ENCODE results near the gene HAO2.

HAO2 gene

GRCh38 chr1:119358636-119359035 is 9.9 kb upstream of the HAO2 start:
- H3K4me3 ChIP-seq (replicated peaks; ENCODE audit: low read depth, low read length): no peak overlapping the region
- TF ChIP-seq CTCF (IDR thresholded peaks at IDR 0.05; ENCODE audit: low read length, missing control alignments): no peak
- no peak for DNase-seq (ENCODE audit: low read depth)

DNA sequence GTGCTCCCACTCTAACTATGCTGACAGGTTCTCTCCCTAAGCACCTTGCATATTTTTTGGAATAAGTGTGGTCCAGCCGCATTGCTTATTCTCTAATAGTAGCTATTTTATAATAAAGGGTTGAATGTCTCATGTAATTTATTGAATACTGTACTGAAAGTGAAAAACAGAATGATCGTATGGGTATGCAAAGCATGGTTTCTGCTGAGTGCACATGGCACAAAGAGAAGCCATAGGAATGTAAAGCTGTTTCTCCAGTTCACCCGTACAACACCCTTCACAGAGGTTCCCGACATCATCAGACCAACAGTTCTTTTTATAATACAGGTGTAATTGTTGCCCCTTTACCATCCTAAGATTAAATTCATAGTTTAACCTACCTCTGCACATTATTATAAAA is 8.9 kb upstream of the HAO2 start:
- TF ChIP-seq CTCF (IDR thresholded peaks at IDR 0.05; ENCODE audit: low read length, missing control alignments): no peak
- H3K4me3 ChIP-seq (replicated peaks; ENCODE audit: low read depth, low read length): no peak overlapping the region
- DNase-seq (ENCODE audit: low read depth): no peak

- TF ChIP-seq CTCF (IDR thresholded peaks at IDR 0.05; ENCODE audit: low read length, missing control alignments): no peak
- no peak overlapping the region for H3K4me3 ChIP-seq (replicated peaks; ENCODE audit: low read depth, low read length)
- DNase-seq (ENCODE audit: low read depth): no peak
Measured at GRCh38 chr1:119361205-119361604, 7.4 kb upstream of the HAO2 start.

- H3K4me3 ChIP-seq (replicated peaks; ENCODE audit: low read depth, low read length): no peak overlapping the region
- no peak for TF ChIP-seq CTCF (IDR thresholded peaks at IDR 0.05; ENCODE audit: low read length, missing control alignments)
- DNase-seq (ENCODE audit: low read depth): no peak
Measured at GRCh38 chr1:119361620-119362344, 6.8 kb upstream of the HAO2 start.

- DNase-seq (ENCODE audit: low read depth): no peak
- TF ChIP-seq CTCF (IDR thresholded peaks at IDR 0.05; ENCODE audit: low read length, missing control alignments): no peak
Measured at GRCh38 chr1:119363162-119363561, 5.4 kb upstream of the HAO2 start.

DNA sequence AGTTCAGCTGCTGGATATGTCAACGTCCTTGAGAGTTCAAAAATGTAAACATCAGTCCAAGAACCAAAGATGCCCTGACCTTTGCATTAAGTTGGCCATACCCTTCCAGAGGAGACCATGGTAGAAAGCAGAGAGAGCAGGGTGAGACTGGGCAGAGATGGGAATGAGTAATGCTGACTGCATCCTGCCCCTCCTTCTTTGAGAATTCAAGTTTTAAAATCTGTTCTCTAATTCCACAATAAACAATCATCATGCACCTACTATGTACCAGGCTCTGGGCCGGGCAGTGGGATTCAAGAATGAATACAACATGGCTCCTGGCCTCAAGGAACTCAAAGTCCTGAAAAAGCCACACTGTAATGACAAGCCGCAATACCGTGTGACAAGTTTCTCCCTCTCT is 3.9 kb upstream of the HAO2 start:
- H3K4me3 ChIP-seq (replicated peaks; ENCODE audit: low read depth, low read length): no peak overlapping the region
- no peak for TF ChIP-seq CTCF (IDR thresholded peaks at IDR 0.05; ENCODE audit: low read length, missing control alignments)
- no peak for DNase-seq (ENCODE audit: low read depth)

More at GRCh38 chr1:119363162-119363561, 5.4 kb upstream of the HAO2 start:
- H3K4me3 ChIP-seq (replicated peaks; ENCODE audit: low read depth, low read length): no peak overlapping the region

DNA sequence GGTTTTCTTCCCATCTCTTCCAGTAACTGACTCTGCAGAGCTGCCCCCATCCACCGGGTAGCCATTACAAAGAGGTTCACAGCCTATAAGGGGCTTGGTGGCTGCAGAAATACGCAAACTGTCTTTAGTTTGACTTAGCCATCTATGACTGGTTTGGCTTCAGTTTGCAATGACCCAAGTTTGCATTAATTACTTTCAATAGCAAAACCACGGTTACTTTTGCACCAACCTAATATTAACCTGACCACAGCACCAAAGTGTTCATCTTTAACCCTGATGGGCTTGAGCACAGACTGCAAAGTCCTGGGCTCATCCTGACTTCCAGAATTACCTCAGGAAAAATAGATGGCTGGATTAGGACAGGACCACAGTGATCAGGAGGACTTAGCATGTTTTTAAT is 2.2 kb upstream of the HAO2 start:
- no peak overlapping the region for H3K4me3 ChIP-seq (replicated peaks; ENCODE audit: low read depth, low read length)
- TF ChIP-seq CTCF (IDR thresholded peaks at IDR 0.05; ENCODE audit: low read length, missing control alignments): no peak
- no peak for DNase-seq (ENCODE audit: low read depth)
